ENCODE measurements around the gene KRT85.
A peak's percentile ranks its signal among the peaks of the same experiment; 100 is the strongest.

Gene KRT85

DNA sequence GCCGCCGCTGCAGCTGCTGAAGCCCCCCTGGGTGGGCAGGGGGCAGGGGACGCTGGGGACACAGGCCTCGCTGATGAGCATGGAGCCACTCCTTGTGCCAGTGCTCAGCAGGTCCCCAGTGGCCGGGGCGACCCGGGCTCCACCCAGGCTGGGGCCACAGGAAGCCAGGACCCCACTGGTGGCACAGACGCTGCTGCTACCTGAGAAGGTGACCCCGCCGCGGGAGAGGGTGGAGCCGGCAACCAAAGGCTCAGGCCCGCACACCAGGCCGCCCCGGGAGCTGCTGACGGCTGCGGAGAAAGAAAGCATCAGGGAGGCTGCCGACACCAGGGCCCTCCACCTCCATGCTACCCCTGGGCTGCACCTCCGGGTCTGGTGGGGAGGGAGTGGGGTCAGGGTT, 10.8 kb upstream of the KRT85 start:
- H3K27me3 ChIP-seq (replicated peaks in 2 of 5; ENCODE audit: control insufficient read depth in 4 of 5, insufficient read depth in 5 of 5, low read length in 4 of 5): peaks cover 0 to 16% (median 0%) of the 10 kb centered on the region in 5 experiments
- no peak for DNase-seq
- POLR2A ChIA-PET: no interaction called here
- H3K27ac ChIP-seq (ENCODE audit: insufficient read depth in 1 of 2, low read depth in 1 of 2, low read length in 2 of 2, poor library complexity in 1 of 2, severe bottlenecking in 2 of 2): no peak overlapping the region
- no peaks in the 10 kb centered on the region for H3K9me3 ChIP-seq (ENCODE audit: control extremely low read depth in 1 of 5, control insufficient read depth in 4 of 5, insufficient read depth in 2 of 5, low read depth in 1 of 5, low read length in 4 of 5)
- H3K4me3 ChIP-seq (ENCODE audit: control insufficient read depth in 1 of 7, extremely low read depth in 1 of 7, insufficient read depth in 4 of 7, low read depth in 2 of 7, low read length in 6 of 7): no peak overlapping the region
- CTCF ChIA-PET: interaction anchor here (1.2 to 2.2 kb wide), 6 partner anchors 8 to 507 kb away, joined by 3 to 7 read pairs (median 4); no protein-coding TSS in a partner anchor
- no peaks in the 10 kb centered on the region for H3K36me3 ChIP-seq (ENCODE audit: control insufficient read depth in 4 of 4, insufficient read depth in 4 of 4, low read length in 3 of 4)
- H3K4me1 ChIP-seq (ENCODE audit: control extremely low read depth in 1 of 4, control insufficient read depth in 4 of 4, insufficient read depth in 4 of 4, low read length in 3 of 4): no peaks in the 10 kb centered on the region
- 90% methylated on average over 17 of the region's 19 CpGs for WGBS (ENCODE audit: insufficient coverage)

DNA sequence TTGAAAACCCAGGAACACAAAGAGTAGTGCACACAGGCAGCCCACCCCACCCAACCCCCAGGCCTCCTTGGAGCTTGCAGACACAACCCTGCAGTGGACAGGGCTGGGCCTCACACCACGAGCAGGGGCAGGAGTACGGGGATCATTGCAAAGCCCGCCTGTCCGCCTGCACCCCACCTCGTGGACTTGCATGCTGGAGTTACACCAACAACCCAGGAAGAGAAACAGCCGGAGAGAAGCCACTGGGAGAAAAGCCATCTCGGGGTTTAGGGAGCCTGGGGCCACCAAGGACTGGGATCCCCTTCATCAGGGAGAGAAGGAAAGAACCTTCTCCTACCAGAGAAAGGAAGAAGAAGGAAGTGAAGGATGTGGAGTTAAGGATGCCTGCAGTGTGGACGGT, 10.0 kb upstream of the KRT85 start:
- CTCF ChIA-PET: interaction anchor here (0.8 to 2.0 kb wide), 6 partner anchors 9 to 503 kb away, joined by 3 to 7 read pairs (median 3); no protein-coding TSS in a partner anchor
- WGBS (ENCODE audit: insufficient coverage): 93% methylated on average over 5 of the region's 8 CpGs
- no peak for DNase-seq
- POLR2A ChIA-PET: no interaction called here
- H3K27me3 ChIP-seq (replicated peaks in 2 of 5; ENCODE audit: control insufficient read depth in 4 of 5, insufficient read depth in 5 of 5, low read length in 4 of 5): peaks cover 0 to 16% (median 0%) of the 10 kb centered on the region in 5 experiments
- no peak overlapping the region for H3K4me3 ChIP-seq (ENCODE audit: control insufficient read depth in 1 of 7, extremely low read depth in 1 of 7, insufficient read depth in 4 of 7, low read depth in 2 of 7, low read length in 6 of 7)
- no peaks in the 10 kb centered on the region for H3K9me3 ChIP-seq (ENCODE audit: control extremely low read depth in 1 of 5, control insufficient read depth in 4 of 5, insufficient read depth in 2 of 5, low read depth in 1 of 5, low read length in 4 of 5)
- no peak overlapping the region for H3K27ac ChIP-seq (ENCODE audit: insufficient read depth in 1 of 2, low read depth in 1 of 2, low read length in 2 of 2, poor library complexity in 1 of 2, severe bottlenecking in 2 of 2)
- no peaks in the 10 kb centered on the region for H3K36me3 ChIP-seq (ENCODE audit: control insufficient read depth in 4 of 4, insufficient read depth in 4 of 4, low read length in 3 of 4)
- no peaks in the 10 kb centered on the region for H3K4me1 ChIP-seq (ENCODE audit: control extremely low read depth in 1 of 4, control insufficient read depth in 4 of 4, insufficient read depth in 4 of 4, low read length in 3 of 4)

DNA sequence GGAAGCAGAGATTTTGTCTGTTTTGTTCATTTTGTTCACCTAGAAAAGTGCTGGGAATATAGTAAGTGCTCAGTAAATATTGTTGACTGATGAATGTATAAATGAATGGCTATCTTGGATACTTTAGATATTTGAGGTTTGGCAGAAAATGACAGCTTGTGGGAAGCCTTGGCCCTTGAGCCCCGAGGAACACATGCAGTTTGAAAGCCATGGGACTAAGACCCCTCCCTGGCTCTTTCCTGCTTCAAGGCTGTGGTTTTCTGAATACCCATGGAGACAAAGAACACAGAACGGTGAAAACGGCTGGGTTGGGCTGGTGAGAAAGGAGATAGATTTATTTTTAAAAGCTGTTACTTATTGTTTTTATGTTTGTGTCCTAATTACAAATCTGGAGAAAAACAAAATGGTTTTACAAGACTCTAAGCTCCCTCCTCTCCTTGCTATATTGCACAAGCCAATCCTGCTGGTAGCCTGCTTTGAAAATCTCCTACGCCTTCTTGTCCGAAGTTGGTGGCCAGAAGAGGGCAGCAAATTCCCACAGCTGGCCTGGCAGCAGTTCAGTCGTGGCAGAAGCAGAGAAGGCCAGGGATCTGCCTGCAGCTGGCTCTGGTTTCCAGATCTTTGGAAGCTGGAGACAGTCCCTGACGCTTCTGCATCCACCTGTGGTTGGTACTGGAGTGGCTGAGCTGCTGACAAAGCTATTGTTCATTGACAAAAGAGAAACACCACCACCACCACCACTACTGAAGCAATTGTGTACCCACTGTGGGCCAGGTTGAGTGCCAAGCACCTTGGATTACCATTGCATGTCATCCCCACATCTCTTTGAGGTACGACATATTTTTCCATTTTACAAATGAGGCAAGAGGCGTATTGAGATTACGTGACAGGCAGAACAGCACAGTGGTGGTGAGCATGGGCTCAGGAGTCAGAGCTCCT, 5.2 kb upstream of the KRT85 start:
- Histone ChIP-seq H3K4me3 (ENCODE audit: control insufficient read depth in 1 of 7, extremely low read depth in 1 of 7, insufficient read depth in 4 of 7, low read depth in 2 of 7, low read length in 6 of 7) (no peak overlapping the region), H3K27ac (ENCODE audit: insufficient read depth in 1 of 2, low read depth in 1 of 2, low read length in 2 of 2, poor library complexity in 1 of 2, severe bottlenecking in 2 of 2) (no peak overlapping the region), H3K36me3 (ENCODE audit: control insufficient read depth in 4 of 4, insufficient read depth in 4 of 4, low read length in 3 of 4) (no peaks in the 10 kb centered on the region), H3K27me3 (replicated peaks in 2 of 5; ENCODE audit: control insufficient read depth in 4 of 5, insufficient read depth in 5 of 5, low read length in 4 of 5) (peaks cover 0 to 7% (median 5%) of the 10 kb centered on the region in 5 experiments), H3K4me1 (ENCODE audit: control extremely low read depth in 1 of 4, control insufficient read depth in 4 of 4, insufficient read depth in 4 of 4, low read length in 3 of 4) (no peaks in the 10 kb centered on the region), H3K9me3 (ENCODE audit: control extremely low read depth in 1 of 5, control insufficient read depth in 4 of 5, insufficient read depth in 2 of 5, low read depth in 1 of 5, low read length in 4 of 5) (no peaks in the 10 kb centered on the region)
- WGBS (ENCODE audit: insufficient coverage): 31% methylated on average over 6 of the region's 10 CpGs
- DNase-seq: peak; percentile 78 to 90 (median 86)
- ChIA-PET CTCF (interaction anchor here (0.9 to 7.8 kb wide), 31 partner anchors 9 to 612 kb away, joined by 3 to 122 read pairs (median 5); partner anchors contain the start of genes KRT6A and KRT84), POLR2A (no interaction called here)

DNA sequence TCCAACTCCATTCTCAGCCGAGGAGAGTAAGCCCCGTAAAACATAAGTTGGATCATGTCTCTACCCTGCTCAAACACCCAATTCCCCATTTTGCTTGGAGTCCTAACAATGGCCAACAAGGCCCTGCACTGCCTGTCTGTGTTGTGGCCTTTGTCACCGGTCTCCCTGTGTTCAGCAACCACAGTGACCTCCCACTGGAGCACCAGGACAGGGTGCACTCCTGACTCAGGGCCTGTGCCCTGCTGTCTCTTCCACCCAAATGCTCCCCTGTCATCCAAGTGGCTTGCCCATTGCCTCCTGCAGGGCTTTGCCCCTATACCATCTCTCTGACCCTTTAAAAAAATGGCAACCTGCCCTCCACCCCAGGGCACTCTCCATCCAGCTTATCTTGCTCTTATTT, 4.4 kb upstream of the KRT85 start:
- POLR2A ChIA-PET: no interaction called here
- WGBS (ENCODE audit: insufficient coverage): 97% methylated on average over 3 of the region's 3 CpGs
- Histone ChIP-seq H3K27me3 (replicated peaks in 2 of 5; ENCODE audit: control insufficient read depth in 4 of 5, insufficient read depth in 5 of 5, low read length in 4 of 5) (peaks cover 0 to 7% (median 5%) of the 10 kb centered on the region in 5 experiments), H3K4me3 (ENCODE audit: control insufficient read depth in 1 of 7, extremely low read depth in 1 of 7, insufficient read depth in 4 of 7, low read depth in 2 of 7, low read length in 6 of 7) (no peak overlapping the region), H3K9me3 (ENCODE audit: control extremely low read depth in 1 of 5, control insufficient read depth in 4 of 5, insufficient read depth in 2 of 5, low read depth in 1 of 5, low read length in 4 of 5) (no peaks in the 10 kb centered on the region), H3K27ac (ENCODE audit: insufficient read depth in 1 of 2, low read depth in 1 of 2, low read length in 2 of 2, poor library complexity in 1 of 2, severe bottlenecking in 2 of 2) (no peak overlapping the region), H3K36me3 (ENCODE audit: control insufficient read depth in 4 of 4, insufficient read depth in 4 of 4, low read length in 3 of 4) (no peaks in the 10 kb centered on the region), H3K4me1 (ENCODE audit: control extremely low read depth in 1 of 4, control insufficient read depth in 4 of 4, insufficient read depth in 4 of 4, low read length in 3 of 4) (no peaks in the 10 kb centered on the region)
- DNase-seq: no peak
- CTCF ChIA-PET: interaction anchor here (1.0 to 7.8 kb wide), 19 partner anchors 10 to 613 kb away, joined by 3 to 122 read pairs (median 8); partner anchors contain the start of gene KRT84

DNA sequence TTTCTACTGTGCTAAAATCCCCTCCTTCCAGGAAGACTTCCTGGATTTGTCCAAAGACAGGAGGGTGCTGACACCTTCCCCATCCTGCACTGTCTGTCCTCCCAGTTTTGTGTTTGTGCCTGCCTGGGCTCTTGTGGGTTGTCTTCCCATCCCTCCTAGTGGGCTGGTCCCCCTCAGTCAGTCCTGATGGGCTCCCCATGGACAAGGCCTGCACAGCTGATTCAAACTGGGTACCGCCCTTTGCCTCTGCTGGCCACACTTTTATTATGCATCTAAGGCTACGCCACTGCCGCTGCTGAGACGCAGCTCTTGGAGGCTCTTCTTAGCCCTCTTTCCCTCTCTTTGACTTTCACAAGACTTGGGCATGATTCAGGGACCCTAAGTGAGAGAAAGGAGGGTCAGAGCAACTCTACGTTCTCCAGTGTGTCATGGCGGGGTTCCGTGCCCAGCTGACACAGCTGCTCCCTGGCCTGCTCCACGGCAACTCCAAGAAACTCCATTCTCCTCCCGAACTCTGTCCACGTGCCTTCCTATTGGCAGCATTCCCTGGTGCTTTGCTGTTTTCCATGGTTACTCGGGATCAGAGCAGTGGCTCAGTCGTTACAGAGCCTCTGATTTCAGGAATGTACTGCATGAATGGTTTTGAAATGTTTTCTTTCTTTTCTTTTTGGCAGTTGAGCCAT, 3.8 kb upstream of the KRT85 start:
- H3K4me1 ChIP-seq (ENCODE audit: control extremely low read depth in 1 of 4, control insufficient read depth in 4 of 4, insufficient read depth in 4 of 4, low read length in 3 of 4): no peaks in the 10 kb centered on the region
- no peak for DNase-seq
- ChIA-PET POLR2A (interaction anchor here (0.7 kb wide), 1 partner anchor 499 kb away, joined by 3 read pairs; no protein-coding TSS in a partner anchor), CTCF (interaction anchor here (1.0 to 7.8 kb wide), 13 partner anchors 11 to 609 kb away, joined by 3 to 122 read pairs (median 12); no protein-coding TSS in a partner anchor)
- no peaks in the 10 kb centered on the region for H3K36me3 ChIP-seq (ENCODE audit: control insufficient read depth in 4 of 4, insufficient read depth in 4 of 4, low read length in 3 of 4)
- H3K27me3 ChIP-seq (replicated peaks in 2 of 5; ENCODE audit: control insufficient read depth in 4 of 5, insufficient read depth in 5 of 5, low read length in 4 of 5): peaks cover 0 to 10% (median 5%) of the 10 kb centered on the region in 5 experiments
- WGBS (ENCODE audit: insufficient coverage): 98% methylated on average over 12 of the region's 12 CpGs
- H3K9me3 ChIP-seq (ENCODE audit: control extremely low read depth in 1 of 5, control insufficient read depth in 4 of 5, insufficient read depth in 2 of 5, low read depth in 1 of 5, low read length in 4 of 5): no peaks in the 10 kb centered on the region
- H3K4me3 ChIP-seq (ENCODE audit: control insufficient read depth in 1 of 7, extremely low read depth in 1 of 7, insufficient read depth in 4 of 7, low read depth in 2 of 7, low read length in 6 of 7): no peak overlapping the region
- no peak overlapping the region for H3K27ac ChIP-seq (ENCODE audit: insufficient read depth in 1 of 2, low read depth in 1 of 2, low read length in 2 of 2, poor library complexity in 1 of 2, severe bottlenecking in 2 of 2)

DNA sequence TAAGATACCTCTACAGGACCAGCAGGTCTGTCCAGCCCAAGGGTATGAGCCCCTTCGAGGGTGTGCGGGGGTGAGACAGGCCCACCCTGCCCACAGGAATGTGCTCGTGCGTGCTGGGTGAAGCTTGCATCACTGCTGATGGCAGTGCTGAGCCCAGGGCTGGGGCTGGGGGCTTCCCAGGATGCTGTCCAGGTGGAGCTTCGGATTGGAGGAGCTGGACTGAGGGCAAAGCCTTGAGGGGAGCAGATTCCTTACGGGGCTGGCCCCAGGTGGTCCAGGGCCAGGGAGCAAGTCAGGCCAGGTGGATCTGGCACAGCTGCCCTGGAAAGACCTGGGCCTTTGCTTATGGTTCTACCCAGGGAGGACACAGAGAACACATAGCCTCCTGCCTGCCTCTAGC, 2.5 kb upstream of the KRT85 start:
- no peaks in the 10 kb centered on the region for H3K4me1 ChIP-seq (ENCODE audit: control extremely low read depth in 1 of 4, control insufficient read depth in 4 of 4, insufficient read depth in 4 of 4, low read length in 3 of 4)
- H3K27ac ChIP-seq (ENCODE audit: insufficient read depth in 1 of 2, low read depth in 1 of 2, low read length in 2 of 2, poor library complexity in 1 of 2, severe bottlenecking in 2 of 2): no peak overlapping the region
- peaks cover 0 to 10% (median 5%) of the 10 kb centered on the region in 5 experiments for H3K27me3 ChIP-seq (replicated peaks in 2 of 5; ENCODE audit: control insufficient read depth in 4 of 5, insufficient read depth in 5 of 5, low read length in 4 of 5)
- WGBS (ENCODE audit: insufficient coverage): 98% methylated on average over 5 of the region's 6 CpGs
- ChIA-PET CTCF (interaction anchor here (0.9 to 7.8 kb wide), 10 partner anchors 8 to 610 kb away, joined by 3 to 122 read pairs (median 5); no protein-coding TSS in a partner anchor), POLR2A (interaction anchor here (0.6 kb wide), 1 partner anchor 550 kb away, joined by 3 read pairs; no protein-coding TSS in a partner anchor)
- H3K36me3 ChIP-seq (ENCODE audit: control insufficient read depth in 4 of 4, insufficient read depth in 4 of 4, low read length in 3 of 4): no peaks in the 10 kb centered on the region
- H3K9me3 ChIP-seq (ENCODE audit: control extremely low read depth in 1 of 5, control insufficient read depth in 4 of 5, insufficient read depth in 2 of 5, low read depth in 1 of 5, low read length in 4 of 5): no peaks in the 10 kb centered on the region
- DNase-seq: no peak
- H3K4me3 ChIP-seq (ENCODE audit: control insufficient read depth in 1 of 7, extremely low read depth in 1 of 7, insufficient read depth in 4 of 7, low read depth in 2 of 7, low read length in 6 of 7): no peak overlapping the region

All from common myeloid progenitor, CD34-positive (primary cell).